ENCODE results near the gene TXNRD2.

TXNRD2 gene

DNA sequence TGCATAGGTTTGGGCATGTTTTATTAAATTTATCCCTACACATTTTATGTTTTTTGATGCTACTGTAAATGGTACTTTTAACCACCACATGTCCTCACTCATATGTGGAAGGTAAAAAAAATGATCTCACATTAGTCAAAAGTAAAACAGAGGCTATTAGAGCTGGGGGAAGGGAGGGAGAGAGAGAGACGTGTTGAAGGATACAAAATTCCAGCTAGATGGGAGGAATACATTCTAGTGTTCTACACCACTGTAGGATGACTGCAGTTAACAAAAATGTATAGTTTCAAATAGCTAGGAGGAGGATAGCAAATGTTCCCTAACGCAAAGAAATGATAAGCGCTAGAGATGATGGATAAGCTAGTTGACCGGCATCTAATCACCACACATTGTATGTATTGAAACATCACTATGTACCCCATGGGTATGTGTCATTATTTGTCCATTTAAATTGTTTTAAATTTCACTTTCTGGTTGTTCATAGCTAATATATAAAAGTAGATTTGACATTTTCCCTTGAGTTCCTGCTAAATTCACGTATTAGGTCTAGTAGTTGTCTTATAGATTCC is 77.0 kb downstream of the TXNRD2 start:
- DNase-seq (ENCODE audit: low read depth in 2 of 2), result no peak

DNA sequence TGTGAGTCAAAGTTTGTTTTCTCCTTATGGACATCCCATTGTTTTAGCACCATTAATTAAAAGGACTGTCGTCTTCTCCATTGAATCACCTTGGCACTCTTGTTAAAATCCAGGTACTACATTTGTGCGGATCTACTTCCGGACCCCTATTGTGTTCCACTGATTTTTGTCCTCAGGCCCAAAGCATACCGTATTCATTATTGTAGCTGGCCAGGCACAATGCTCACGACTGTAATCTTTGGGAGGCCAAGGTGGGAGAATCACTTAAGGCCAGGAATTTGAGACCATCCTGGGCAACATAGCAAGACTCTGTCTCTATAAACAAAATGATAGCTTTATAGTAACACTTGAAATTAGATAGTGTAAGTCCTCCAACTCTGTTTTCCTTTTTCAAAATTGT is 78.0 kb downstream of the TXNRD2 start:
- no peak for DNase-seq (ENCODE audit: low read depth in 2 of 2)

DNA sequence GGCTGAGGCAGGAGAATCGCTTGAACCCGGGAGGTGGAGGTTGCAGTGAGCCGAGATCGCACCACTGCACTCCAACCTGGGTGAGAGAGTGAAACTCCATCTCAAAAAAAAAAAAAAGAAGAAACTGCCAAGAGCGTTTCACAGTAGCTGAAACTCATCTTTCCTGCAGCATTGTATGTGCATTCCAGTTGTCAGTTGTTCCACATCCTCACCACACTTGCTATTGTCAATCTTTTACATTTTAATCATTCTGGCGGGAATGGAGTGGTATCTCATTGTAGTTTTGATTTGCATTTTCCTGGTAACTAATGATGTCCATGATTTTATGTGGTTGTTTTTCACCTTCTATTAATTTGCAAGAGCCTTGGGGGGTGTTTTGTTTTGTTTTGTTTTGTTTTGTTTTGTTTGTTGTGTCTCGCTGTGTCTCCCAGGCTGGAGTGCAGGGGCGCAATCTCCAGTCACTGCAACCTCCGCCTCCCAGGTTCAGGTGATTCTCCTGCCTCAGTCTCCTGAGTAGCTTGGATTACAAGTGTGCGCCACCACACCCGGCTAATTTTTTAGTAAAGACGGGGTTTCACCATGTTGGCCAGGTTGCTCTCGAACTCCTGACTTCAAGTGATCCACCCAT is 78.9 kb downstream of the TXNRD2 start:
- DNase-seq (ENCODE audit: low read depth in 2 of 2), result no peak

DNA sequence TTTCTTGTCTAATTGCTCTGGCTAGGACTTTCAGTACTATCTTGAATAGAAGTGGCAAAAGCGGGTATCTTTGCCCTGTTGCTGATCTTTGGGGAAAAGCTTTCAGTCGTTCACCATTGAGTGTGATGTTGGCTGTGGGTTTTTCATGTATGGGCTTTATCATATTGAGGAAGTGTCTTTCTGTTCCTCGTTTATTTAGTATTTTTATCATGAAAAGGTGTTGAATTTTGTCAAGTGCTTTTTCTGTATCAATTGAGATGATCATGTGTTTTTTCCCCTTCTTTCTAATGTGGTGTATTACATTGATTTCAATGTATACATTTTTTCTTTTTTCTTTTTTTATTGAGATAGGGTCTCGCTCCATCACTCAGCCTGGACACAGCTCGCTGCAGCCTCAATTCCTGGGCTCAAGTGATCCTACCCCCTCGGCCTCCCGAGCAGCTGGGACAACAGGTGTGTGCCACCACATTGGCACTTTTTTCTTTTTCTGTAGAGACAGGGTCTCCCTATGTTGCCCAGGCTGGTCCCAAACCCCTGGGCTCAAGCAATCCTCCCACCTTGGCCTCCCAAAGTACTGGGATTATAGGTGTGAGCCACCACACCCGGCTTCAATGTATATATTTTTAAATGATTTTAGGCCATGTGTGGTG is 81.6 kb downstream of the TXNRD2 start:
- DNase-seq (ENCODE audit: low read depth in 2 of 2), result no peak

DNA sequence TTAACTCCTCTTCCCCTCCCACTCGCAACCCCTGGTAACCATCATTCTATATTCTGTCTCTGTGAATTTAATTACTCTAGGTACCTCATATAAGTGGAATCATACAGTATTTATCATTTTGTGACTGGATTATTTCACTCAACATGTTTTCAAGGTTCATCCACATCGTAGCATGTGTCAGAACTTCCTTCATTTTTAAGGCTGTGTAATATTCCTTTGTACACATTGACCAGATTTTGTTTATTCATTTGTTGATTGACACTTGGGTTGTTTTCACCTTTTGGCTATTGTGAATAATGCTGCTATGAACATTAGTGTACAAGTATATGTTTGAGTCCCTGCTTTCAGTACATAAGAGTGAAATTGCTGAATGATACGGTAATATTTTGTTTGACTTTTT is 84.2 kb downstream of the TXNRD2 start:
- DNase-seq (ENCODE audit: low read depth in 2 of 2), result no peak

DNA sequence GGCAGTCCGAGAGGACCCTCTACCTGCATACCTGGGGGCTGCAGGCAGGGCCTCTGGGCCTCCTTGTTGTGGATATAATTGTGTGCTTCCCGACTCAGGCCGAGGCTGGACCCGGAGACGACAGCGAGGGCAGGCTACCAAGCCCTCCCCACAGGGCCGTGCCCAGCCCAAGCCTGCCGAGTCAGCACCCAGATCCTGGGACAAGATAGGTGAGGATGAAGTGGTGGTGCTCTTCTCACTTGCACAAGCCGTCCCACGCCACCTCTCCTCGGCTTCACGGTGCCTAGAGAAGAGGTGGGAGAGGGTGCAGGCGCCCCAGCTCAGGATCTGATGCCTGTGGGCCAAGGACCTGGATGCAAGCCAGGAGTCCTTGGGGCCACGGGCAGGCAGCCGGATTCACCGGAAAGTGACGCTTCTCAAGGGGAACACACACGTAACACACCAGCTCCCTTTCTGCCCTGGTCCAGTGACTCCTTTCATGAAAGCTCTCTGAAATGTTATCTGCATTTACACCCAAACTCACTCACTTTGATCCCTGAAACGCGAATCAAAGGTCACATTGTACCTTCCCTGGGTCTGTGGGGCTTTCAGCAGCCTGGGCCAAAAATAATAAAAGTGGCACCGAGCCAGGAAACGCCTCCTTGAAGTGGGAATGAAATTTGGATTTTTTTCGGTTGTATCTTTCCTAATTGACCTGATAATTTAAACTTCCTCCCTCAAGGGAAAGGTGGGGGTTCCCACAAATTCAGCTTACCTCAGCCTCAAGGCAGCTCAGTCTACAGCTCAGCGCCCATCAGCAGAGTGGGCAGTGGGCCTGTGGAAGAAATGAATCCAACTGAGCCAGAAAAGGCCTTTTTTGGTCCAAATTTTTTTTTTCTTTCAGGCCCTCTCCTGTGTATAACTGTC is 85.9 kb downstream of the TXNRD2 start:
- peak; percentile 51 to 67 for DNase-seq (ENCODE audit: low read depth in 2 of 2)

DNA sequence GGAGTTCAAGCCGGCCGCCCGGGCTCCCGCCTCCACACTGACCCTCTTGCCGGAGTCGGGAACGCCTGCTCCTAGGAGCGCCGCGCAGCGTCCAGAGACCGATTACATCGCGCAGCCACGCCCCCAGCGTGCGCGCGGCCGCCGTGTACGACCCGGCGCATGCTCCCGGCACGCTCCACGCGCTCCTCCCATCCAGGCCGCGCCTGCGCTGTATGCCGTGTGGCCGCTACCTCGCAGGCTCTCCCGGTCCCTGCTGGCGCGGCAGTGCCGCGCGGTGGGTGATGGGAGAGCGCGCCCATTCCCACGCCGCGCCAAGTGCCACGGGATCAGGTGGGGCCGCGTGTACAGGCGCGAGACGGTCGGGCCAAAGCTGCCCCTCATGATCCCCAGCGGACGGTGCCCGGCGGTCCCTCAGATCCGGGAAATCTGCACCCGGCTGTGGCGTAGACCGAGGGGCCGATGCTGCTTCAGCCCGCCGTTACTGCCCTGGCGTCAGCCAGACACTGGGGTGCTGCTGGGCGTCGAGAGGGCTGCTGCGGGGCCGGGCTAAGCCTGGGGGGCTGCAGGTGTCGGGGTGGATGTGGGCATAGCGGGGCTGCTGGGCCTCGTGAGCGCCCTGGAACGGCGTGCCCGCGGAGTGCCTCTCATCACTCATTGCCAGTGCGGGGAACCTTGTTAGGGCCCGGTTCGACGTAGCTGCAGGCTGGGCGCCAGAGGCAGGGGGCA is 86.7 kb downstream of the TXNRD2 start, which contains the start of the genes GNB1L and RTL10:
Gene GNB1L (minus strand): TSS at position 97 of the 726 bp plus-strand sequence. CDS start 33,519 bp downstream, outside the sequence.
Gene RTL10 (minus strand): TSS at position 97 of the 726 bp plus-strand sequence. CDS start 2,613 bp downstream, outside the sequence.
- peak; percentile 89 to 91 for DNase-seq (ENCODE audit: low read depth in 2 of 2)

DNA sequence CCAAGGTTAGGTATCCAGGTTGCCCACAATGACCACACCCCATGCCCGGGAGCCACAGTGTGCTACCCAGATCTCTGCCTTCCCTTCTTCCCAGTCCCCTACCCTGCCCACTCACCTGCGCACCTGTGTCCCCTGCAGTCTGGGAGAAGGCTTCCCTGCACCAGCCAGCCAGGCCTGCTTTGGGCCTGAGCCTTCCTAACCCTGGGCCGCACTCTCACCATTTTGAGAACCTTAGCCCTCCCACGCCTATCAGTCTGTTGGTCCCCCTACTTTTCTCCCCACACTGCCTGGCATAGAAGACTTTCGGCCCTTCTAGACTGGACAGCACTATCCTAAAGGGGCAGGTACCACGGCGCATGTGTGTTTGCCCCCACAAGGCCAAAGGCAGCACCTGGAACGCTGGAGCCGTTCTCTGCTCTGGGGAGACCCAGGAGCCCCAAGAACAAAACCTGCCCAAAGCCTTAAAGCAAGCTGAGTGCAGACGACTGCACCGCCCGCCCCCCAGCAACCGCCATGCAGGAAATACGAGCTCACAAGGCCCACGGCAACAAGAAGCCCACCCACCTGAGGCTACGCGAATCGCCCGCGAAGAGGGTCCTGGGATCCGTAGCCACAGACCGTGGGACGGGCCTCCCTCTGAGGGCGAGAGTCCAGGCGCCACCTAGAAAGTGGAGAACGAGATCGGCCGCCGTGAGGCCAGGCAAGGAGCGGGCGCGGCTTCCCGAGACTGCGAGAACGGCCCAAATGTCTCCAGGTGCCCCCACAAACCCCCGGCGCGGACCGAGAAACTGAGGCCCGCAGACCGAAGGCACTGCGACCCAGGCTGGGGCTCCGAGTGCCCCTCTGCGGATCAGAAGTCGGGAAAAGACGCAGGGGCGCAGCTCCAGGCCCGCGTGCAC is 87.5 kb downstream of the TXNRD2 start:
- DNase-seq (ENCODE audit: low read depth in 2 of 2), result no peak

DNA sequence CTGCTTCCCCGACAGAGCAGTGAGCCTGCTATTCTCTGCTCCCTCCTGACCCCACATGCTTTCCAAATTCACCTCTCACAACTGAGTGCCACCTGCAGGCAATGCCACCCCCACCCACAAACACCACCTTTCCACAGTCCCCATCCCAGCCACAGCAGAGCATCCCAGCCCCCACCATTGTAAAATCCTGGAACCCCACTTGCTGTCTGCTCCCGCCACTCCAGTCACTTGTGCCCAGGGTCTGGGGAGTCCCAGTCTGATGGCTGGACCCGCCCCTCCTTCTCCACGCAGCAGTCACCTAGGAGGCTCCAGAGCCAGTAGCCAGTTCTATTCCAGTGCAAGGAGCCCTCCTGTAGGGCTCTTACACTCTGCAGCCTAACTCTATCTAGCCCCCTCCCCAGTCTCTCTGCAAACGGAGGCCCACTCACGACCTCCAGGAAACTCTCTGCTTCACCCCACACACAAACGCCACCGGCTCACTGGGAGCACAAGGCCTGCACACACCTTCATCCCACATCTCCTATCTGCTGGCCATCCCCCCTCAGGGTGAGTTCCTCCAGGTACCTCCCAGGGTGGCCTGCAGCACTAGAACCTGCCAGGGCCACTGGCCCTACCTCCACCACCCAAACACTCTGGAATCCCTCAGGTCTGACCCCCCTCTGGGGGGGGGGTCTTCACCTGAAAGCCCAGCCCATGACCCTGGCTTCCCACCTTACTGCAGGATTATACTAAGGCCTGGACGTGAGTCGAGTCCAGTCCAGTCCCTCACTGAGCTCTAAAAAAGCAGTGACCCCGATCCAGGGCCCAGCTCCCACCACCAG is 88.3 kb downstream of the TXNRD2 start:
- no peak for DNase-seq (ENCODE audit: low read depth in 2 of 2)

DNA sequence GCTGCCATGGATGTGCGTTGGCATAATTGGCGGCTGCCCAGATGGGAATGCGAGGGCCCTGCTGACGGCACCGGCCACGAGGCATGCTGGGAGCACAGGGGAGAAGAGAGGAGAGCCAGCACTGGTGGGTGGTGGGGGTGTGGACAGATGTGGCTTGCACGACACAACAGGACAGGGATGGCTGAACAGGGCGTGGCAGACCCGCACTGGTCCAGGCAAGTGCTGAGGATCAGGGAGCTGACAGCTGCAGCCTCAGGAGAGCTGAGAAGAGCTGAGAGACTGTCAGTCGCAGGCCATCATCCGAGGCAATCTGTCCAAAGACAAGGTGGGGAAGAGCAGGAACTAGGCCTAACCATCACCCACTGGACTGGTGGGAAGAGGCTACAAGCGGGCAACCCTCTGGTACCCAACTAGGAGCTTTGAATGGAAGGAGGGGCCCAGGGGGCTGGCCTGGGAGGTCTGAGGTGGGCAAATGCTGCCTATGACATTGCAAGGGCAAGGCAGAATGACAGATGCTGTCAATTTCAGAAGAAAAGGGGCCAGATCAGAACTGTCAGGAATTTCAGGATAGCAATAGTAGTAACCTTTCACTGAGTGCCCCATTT is 89.3 kb downstream of the TXNRD2 start:
- no peak for DNase-seq (ENCODE audit: low read depth in 2 of 2)

DNA sequence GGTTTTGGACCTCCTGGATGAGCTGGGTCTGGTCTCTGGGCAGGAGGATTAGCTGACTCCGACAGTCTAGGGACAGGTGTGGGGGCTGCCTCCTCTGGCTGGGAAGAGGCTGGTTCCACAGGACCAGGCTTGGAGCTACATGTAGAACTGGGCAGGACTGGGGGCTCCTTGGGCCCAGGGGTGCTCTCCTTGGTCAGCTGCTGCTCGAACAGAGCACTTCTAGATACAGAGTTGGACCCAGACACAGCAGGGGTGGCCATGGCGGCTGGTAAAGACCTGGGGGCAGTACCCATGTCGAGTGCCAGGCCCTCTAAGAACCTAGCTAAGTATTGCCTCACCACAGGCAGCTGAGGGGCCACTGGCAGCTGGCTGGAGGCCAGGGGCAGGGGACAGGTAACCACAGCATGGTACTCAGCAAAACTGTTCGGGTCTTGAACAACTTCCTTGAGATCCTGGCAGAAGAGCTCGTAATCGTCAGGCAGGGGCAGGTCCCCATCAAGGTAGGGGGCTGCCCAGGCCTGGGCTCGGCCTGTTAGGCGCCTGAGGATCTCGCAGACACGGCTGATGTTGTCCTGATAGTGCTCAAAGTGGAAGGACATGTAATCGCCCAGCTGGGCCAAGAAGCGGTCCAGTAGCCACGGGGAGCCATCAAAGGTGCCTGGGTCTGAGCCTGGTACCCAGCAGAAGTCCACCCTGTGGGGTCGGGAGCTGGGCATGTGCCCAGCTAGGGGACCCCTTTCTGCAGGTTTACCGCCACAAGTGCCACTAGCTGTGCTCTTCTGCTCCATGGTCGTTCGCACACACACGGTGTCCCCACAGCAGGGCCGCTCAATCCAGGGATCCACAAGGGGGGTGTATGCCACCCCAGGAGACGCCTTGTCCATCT is 90.1 kb downstream of the TXNRD2 start:
- DNase-seq (ENCODE audit: low read depth in 2 of 2), result no peak

DNA sequence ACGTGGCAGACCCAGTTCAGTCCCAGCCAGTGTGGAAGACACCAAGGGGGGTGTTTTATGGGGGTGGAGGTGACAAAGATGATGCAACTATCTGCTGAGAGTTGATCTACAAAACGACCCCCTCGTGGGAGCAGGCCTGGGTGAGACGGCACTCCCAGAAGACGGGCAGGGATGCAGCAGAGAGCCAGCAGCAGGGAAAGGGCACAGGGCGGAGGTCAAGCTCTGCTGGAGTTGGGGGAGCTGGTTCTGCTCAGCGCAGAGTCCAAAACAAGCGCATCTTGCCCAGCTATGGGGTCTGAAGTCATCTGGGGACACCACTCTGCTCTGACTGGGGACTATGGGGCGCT is 90.9 kb downstream of the TXNRD2 start:
- no peak for DNase-seq (ENCODE audit: low read depth in 2 of 2)

DNA sequence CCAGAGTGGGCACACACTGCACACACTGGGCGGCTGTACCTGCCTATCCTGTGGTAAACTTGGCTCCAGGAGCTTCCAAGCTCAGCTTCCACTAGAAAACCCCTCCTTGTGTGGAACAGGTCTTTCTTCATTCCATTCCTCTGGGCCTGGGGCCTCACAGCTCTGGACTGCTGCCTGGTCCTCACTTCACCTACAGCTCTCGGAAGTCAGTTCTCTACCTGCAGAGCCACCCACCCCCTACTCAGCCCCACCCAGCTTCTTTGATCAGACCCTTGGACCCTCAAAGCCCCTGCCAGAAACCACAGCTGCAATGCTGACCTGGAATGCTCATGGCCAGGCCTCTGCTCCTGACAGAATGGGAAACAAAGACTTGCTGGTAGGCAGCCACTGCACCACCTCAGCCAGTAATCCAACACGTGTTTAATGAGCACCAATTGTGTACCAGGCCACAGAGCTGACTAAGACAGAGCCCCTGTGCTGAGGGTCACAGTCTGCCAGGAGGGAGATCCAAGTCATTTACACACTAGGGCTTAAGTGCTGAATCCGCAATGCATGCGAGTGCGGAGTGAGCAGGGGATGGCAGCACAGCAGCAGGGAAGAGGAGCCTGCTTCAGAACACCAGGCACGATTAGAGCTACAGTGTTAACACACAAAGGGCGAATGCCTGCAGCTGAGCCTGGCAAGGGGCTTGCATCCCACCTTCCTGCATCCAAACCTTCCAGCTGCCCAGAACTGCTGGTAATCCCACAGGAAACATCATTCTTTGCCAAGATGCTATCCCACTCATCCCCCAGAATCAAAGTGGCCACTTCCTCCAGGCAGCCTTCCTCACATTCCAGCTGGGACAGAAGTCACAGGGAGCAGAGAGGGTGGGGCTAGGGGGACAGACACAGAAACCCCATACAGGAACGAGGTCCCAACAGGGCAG is 91.5 kb downstream of the TXNRD2 start:
- DNase-seq (ENCODE audit: low read depth in 2 of 2), result no peak

DNA sequence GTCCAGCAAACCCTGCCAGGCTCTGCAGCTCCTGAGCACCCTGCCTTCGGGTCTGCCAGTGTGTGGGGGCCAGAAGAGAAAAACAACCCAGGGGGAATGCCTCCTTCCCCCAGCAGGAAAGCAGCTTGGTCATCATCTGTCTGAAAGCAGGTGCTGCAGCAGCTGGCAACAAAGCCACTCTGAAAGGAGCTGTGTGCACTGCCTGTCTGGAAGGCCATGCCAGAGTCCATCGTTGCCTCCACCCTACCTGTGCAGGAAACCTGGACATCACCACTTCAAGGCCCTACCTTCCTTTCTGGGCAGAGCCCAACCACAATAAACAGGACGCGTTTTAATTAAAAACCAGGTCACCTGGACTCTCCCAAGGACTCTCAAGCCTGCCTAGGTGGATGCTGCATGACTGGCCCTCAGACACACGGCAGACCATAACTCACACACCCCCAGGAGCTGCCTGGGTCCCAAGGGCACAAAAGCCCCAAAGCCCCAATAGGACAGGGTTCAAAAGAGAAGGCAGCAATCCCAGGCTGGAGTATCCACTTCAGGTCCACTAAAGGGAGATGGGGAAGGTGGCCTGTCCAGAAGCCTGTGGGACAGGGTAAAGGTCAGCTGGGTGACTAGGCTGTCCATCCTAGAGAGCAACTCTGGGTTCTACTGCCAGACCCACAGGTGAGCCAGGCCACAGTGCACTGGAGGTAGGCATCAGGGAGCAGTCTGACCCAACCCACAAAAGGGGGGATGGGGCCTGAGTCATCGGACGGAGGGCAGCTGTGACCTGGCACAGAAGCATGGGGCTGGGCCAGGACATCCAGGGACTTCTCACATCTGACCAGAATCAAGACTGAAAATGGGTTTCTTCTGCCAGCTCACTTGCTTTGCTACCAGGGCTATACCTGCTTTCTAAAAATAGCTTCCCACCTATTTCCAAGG is 93.1 kb downstream of the TXNRD2 start:
- DNase-seq (ENCODE audit: low read depth in 2 of 2), result no peak

DNA sequence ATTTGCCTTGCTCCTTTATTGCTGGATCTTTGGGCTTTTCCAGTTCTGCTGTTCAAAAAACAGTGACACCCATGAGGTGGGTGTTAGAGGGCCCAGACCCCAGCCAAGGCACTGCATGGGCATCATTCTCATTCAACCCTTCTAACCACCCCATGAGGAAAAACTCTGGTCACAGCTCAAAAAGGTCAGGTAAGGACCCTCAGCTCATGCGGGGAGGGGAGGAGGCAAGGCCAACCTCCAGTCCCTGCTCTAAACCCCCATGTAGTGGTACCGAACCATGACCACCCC is 94.3 kb downstream of the TXNRD2 start:
- DNase-seq (ENCODE audit: low read depth in 2 of 2), result no peak

All from stimulated activated CD4-positive, alpha-beta T cell treated with anti-CD3 and anti-CD28 coated beads, Interleukin-12 subunit alpha, Interleukin-12 subunit beta, amount 100 ng/mL, for 24 hours (primary cell).